Measurements from ENCODE around the gene PARVG.

The PARVG gene

GRCh38 chr22:44207981-44208317 lies 27.2 kb downstream of the PARVG start:
- Histone ChIP-seq H3K27me3 (ENCODE audit: control insufficient read depth in 1 of 2, insufficient read depth in 2 of 2, low read length in 2 of 2) (no peaks in the 10 kb centered on the region), H3K27ac (ENCODE audit: low read depth, low read length) (no peak overlapping the region), H3K36me3 (ENCODE audit: control insufficient read depth in 1 of 2, insufficient read depth in 2 of 2, low read length in 2 of 2) (no peaks in the 10 kb centered on the region), H3K4me1 (ENCODE audit: control insufficient read depth in 1 of 2, insufficient read depth in 2 of 2, low read length in 2 of 2) (peaks cover 0 to 3% of the 10 kb centered on the region in 2 donors), H3K4me3 (ENCODE audit: low read depth in 1 of 2, low read length in 2 of 2) (no peak overlapping the region), H3K9ac (ENCODE audit: low read depth in 1 of 2, low read length in 2 of 2) (no peak overlapping the region), H3K9me3 (ENCODE audit: control insufficient read depth in 1 of 2, low read length in 2 of 2) (peaks cover 0 to 6% of the 10 kb centered on the region in 2 donors)

GRCh38 chr22:44209343-44209742 lies 28.6 kb downstream of the PARVG start:
- no peak overlapping the region for H3K9ac ChIP-seq (ENCODE audit: low read depth in 1 of 2, low read length in 2 of 2)
- no peaks in the 10 kb centered on the region for H3K36me3 ChIP-seq (ENCODE audit: control insufficient read depth in 1 of 2, insufficient read depth in 2 of 2, low read length in 2 of 2)
- peaks cover 0 to 3% of the 10 kb centered on the region in 2 donors for H3K4me1 ChIP-seq (ENCODE audit: control insufficient read depth in 1 of 2, insufficient read depth in 2 of 2, low read length in 2 of 2)
- no peak overlapping the region for H3K4me3 ChIP-seq (ENCODE audit: low read depth in 1 of 2, low read length in 2 of 2)
- H3K27me3 ChIP-seq (ENCODE audit: control insufficient read depth in 1 of 2, insufficient read depth in 2 of 2, low read length in 2 of 2) = no peaks in the 10 kb centered on the region
- peaks cover 0 to 6% of the 10 kb centered on the region in 2 donors for H3K9me3 ChIP-seq (ENCODE audit: control insufficient read depth in 1 of 2, low read length in 2 of 2)
- H3K27ac ChIP-seq (ENCODE audit: low read depth, low read length) = no peak overlapping the region

- Histone ChIP-seq H3K36me3 (ENCODE audit: control insufficient read depth in 1 of 2, insufficient read depth in 2 of 2, low read length in 2 of 2) (no peaks in the 10 kb centered on the region), H3K9me3 (ENCODE audit: control insufficient read depth in 1 of 2, low read length in 2 of 2) (peaks cover 0 to 6% of the 10 kb centered on the region in 2 donors), H3K27me3 (ENCODE audit: control insufficient read depth in 1 of 2, insufficient read depth in 2 of 2, low read length in 2 of 2) (no peaks in the 10 kb centered on the region), H3K4me1 (ENCODE audit: control insufficient read depth in 1 of 2, insufficient read depth in 2 of 2, low read length in 2 of 2) (peaks cover 0 to 3% of the 10 kb centered on the region in 2 donors), H3K27ac (ENCODE audit: low read depth, low read length) (no peak overlapping the region), H3K9ac (ENCODE audit: low read depth in 1 of 2, low read length in 2 of 2) (no peak overlapping the region), H3K4me3 (ENCODE audit: low read depth in 1 of 2, low read length in 2 of 2) (no peak overlapping the region)
Observed at GRCh38 chr22:44210722-44211121, 30.0 kb downstream of the PARVG start.

DNA sequence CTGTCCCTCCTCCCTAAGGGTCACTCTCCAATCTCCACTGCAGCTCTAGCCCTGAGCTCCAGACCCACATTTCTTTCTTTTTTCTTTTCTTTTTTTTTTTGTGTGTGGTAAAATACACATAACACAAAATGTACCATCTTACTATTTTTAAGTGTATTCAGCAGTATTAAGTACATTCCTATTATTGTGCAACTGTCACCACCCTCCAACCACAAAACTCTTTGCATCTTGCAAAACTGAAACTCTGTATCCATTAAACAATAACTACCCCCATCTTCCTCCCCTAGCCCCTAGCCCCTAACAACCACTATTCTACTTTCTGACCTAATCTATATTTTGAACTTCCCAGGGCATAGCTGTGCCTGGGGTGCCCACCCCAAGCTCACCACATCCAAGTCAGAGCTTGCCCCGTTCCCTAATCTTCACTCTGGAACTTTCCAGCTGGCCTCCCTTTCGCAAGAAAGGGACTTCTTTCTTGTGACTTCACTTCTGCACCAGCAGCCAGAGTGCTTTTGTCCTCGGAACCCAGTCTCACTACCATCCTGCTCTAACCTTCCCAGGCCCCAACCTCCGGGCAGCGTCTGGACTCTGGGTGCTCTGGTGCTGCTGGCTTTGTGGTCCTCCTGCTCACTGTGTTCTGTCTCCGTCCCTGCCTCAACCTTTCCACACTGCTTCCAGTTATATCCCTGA lies 30.7 kb downstream of the PARVG start:
- Histone ChIP-seq H3K9me3 (ENCODE audit: control insufficient read depth in 1 of 2, low read length in 2 of 2) (peaks cover 0 to 6% of the 10 kb centered on the region in 2 donors), H3K4me1 (ENCODE audit: control insufficient read depth in 1 of 2, insufficient read depth in 2 of 2, low read length in 2 of 2) (peaks cover 0 to 3% of the 10 kb centered on the region in 2 donors), H3K27me3 (ENCODE audit: control insufficient read depth in 1 of 2, insufficient read depth in 2 of 2, low read length in 2 of 2) (no peaks in the 10 kb centered on the region), H3K36me3 (ENCODE audit: control insufficient read depth in 1 of 2, insufficient read depth in 2 of 2, low read length in 2 of 2) (no peaks in the 10 kb centered on the region), H3K27ac (ENCODE audit: low read depth, low read length) (no peak overlapping the region), H3K9ac (ENCODE audit: low read depth in 1 of 2, low read length in 2 of 2) (no peak overlapping the region), H3K4me3 (ENCODE audit: low read depth in 1 of 2, low read length in 2 of 2) (no peak overlapping the region)

DNA sequence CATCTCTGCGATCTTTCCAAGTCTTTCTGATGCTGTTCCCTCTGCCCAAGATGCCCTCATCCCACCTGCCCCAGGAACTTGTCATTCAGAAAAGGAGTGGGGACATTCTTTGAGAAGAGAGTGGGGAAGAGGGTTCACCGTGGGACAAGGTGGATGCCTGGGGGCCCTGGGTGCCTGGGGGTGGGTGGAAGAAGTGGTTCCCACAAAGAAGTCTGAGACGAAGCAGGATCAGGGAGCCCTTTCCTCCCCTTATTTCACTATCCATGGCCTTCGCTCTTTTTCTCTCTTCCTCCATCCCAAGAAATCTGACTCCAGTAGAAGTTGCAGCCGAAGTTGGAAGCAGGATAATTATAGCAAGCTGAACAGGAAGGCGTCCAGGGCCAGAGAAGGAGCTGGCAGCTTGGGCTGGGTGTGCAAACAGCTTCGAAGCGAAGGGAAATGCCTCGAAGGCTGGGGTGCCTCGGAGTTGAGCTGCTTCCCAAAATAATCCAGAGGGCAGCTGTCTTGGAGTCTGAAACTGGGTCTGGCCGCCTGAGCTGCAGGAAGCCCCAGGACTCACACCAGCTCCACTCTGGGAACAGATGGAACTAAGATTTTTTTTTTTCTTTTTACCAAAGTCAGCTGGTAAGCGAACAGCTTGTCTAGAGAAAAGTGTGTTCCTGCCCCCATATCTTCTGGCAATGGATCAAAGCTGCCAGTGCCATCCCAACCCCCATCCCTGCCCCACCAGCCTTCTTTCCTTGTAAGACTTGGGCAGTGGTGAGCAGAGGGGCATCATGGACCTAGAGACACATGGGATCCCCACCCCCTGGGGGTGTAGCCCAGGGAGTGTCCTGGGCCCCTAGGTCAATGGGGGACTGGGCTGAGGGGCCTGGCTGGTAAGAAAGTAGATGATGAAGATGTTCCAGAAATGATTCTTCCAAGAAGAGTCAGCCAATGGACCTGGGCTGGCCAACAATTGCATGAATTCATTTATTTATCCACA lies 31.5 kb downstream of the PARVG start:
- no peak overlapping the region for H3K27ac ChIP-seq (ENCODE audit: low read depth, low read length)

DNA sequence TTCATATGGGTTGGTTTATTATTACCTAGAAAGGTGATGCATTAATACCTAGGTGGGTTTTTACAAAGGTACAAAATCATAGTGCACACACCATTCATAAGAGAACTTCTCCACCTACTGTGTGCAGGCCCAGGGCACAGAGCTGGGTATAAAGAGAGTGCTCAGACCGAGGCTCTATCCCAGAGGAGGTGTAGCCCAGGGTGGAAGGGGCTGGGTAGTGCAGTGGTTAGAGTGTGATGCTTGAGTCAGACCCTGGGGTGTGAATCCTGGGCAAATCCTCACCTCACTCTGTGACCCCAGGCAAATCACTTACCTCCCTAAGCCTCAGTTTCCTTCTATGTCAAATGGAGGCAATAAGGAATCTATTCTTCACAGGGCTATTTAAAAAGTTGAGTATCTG lies 32.2 kb downstream of the PARVG start:
- peaks cover 0 to 3% of the 10 kb centered on the region in 2 donors for H3K4me1 ChIP-seq (ENCODE audit: control insufficient read depth in 1 of 2, insufficient read depth in 2 of 2, low read length in 2 of 2)
- H3K36me3 ChIP-seq (ENCODE audit: control insufficient read depth in 1 of 2, insufficient read depth in 2 of 2, low read length in 2 of 2) = no peaks in the 10 kb centered on the region
- H3K9me3 ChIP-seq (ENCODE audit: control insufficient read depth in 1 of 2, low read length in 2 of 2) = peaks cover 0 to 6% of the 10 kb centered on the region in 2 donors
- H3K27me3 ChIP-seq (ENCODE audit: control insufficient read depth in 1 of 2, insufficient read depth in 2 of 2, low read length in 2 of 2) = no peaks in the 10 kb centered on the region
- H3K4me3 ChIP-seq (ENCODE audit: low read depth in 1 of 2, low read length in 2 of 2) = no peak overlapping the region
- H3K27ac ChIP-seq (ENCODE audit: low read depth, low read length) = no peak overlapping the region
- no peak overlapping the region for H3K9ac ChIP-seq (ENCODE audit: low read depth in 1 of 2, low read length in 2 of 2)

More for the DNA sequence above, 31.5 kb downstream of the PARVG start:
- no peaks in the 10 kb centered on the region for H3K36me3 ChIP-seq (ENCODE audit: control insufficient read depth in 1 of 2, insufficient read depth in 2 of 2, low read length in 2 of 2)
- peaks cover 0 to 6% of the 10 kb centered on the region in 2 donors for H3K9me3 ChIP-seq (ENCODE audit: control insufficient read depth in 1 of 2, low read length in 2 of 2)
- peaks cover 0 to 3% of the 10 kb centered on the region in 2 donors for H3K4me1 ChIP-seq (ENCODE audit: control insufficient read depth in 1 of 2, insufficient read depth in 2 of 2, low read length in 2 of 2)
- no peak overlapping the region for H3K4me3 ChIP-seq (ENCODE audit: low read depth in 1 of 2, low read length in 2 of 2)
- H3K9ac ChIP-seq (ENCODE audit: low read depth in 1 of 2, low read length in 2 of 2) = no peak overlapping the region
- H3K27me3 ChIP-seq (ENCODE audit: control insufficient read depth in 1 of 2, insufficient read depth in 2 of 2, low read length in 2 of 2) = no peaks in the 10 kb centered on the region

- H3K27ac ChIP-seq (ENCODE audit: low read depth, low read length) = no peak overlapping the region
- H3K4me1 ChIP-seq (ENCODE audit: control insufficient read depth in 1 of 2, insufficient read depth in 2 of 2, low read length in 2 of 2) = peaks cover 0 to 3% of the 10 kb centered on the region in 2 donors
- peaks cover 0 to 6% of the 10 kb centered on the region in 2 donors for H3K9me3 ChIP-seq (ENCODE audit: control insufficient read depth in 1 of 2, low read length in 2 of 2)
- H3K27me3 ChIP-seq (ENCODE audit: control insufficient read depth in 1 of 2, insufficient read depth in 2 of 2, low read length in 2 of 2) = no peaks in the 10 kb centered on the region
- no peaks in the 10 kb centered on the region for H3K36me3 ChIP-seq (ENCODE audit: control insufficient read depth in 1 of 2, insufficient read depth in 2 of 2, low read length in 2 of 2)
- H3K4me3 ChIP-seq (ENCODE audit: low read depth in 1 of 2, low read length in 2 of 2) = no peak overlapping the region
- no peak overlapping the region for H3K9ac ChIP-seq (ENCODE audit: low read depth in 1 of 2, low read length in 2 of 2)
Observed at GRCh38 chr22:44213489-44214043, 32.8 kb downstream of the PARVG start.

DNA sequence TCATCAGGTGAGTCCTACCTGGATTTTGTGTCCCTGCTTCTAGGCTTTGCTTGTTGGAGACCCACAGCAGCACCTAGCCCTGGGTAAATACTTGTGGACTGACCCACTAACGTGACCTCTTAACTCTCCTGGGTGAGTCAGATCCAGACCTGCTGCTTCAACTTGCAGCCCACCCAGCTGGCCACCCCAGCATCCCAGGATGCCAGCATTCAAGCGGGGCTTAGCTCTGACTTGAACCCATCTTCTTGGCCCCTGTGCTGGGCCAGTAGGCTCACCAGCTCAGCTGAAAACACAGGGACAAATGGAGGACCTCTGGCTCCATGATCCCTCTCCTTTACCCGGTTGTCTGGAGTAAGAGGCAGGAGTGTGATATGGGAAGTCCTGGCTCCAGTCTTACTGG lies 33.5 kb downstream of the PARVG start:
- H3K4me3 ChIP-seq (ENCODE audit: low read depth in 1 of 2, low read length in 2 of 2) = no peak overlapping the region
- no peaks in the 10 kb centered on the region for H3K36me3 ChIP-seq (ENCODE audit: control insufficient read depth in 1 of 2, insufficient read depth in 2 of 2, low read length in 2 of 2)
- no peaks in the 10 kb centered on the region for H3K27me3 ChIP-seq (ENCODE audit: control insufficient read depth in 1 of 2, insufficient read depth in 2 of 2, low read length in 2 of 2)
- H3K9ac ChIP-seq (ENCODE audit: low read depth in 1 of 2, low read length in 2 of 2) = no peak overlapping the region
- H3K9me3 ChIP-seq (ENCODE audit: control insufficient read depth in 1 of 2, low read length in 2 of 2) = peaks cover 0 to 5% of the 10 kb centered on the region in 2 donors
- H3K4me1 ChIP-seq (ENCODE audit: control insufficient read depth in 1 of 2, insufficient read depth in 2 of 2, low read length in 2 of 2) = peaks cover 0 to 3% of the 10 kb centered on the region in 2 donors
- H3K27ac ChIP-seq (ENCODE audit: low read depth, low read length) = no peak overlapping the region

DNA sequence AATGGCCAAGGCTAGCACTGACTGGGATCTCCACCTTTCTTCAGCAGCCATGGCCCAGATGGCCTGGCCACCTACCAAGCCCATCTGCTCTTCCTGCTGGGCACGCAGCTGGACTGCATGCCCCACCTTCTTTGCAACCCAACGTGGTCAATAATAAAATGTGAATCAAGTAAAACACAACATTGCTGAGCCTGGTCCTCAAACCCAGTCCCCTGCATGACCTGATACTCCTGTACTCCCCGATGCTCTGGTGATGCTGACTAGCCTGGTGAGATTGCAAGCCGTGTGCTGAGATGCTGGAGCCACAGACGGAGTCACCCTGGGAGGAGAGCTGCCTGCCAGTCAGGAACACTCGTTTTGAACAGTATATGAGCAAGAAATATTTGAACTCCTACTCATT lies 34.0 kb downstream of the PARVG start:
- Histone ChIP-seq H3K9me3 (ENCODE audit: control insufficient read depth in 1 of 2, low read length in 2 of 2) (no peaks in the 10 kb centered on the region), H3K4me1 (ENCODE audit: control insufficient read depth in 1 of 2, insufficient read depth in 2 of 2, low read length in 2 of 2) (peaks cover 0 to 3% of the 10 kb centered on the region in 2 donors), H3K27me3 (ENCODE audit: control insufficient read depth in 1 of 2, insufficient read depth in 2 of 2, low read length in 2 of 2) (no peaks in the 10 kb centered on the region), H3K27ac (ENCODE audit: low read depth, low read length) (no peak overlapping the region), H3K36me3 (ENCODE audit: control insufficient read depth in 1 of 2, insufficient read depth in 2 of 2, low read length in 2 of 2) (no peaks in the 10 kb centered on the region), H3K9ac (ENCODE audit: low read depth in 1 of 2, low read length in 2 of 2) (no peak overlapping the region), H3K4me3 (ENCODE audit: low read depth in 1 of 2, low read length in 2 of 2) (no peak overlapping the region)

- Histone ChIP-seq H3K4me1 (ENCODE audit: control insufficient read depth in 1 of 2, insufficient read depth in 2 of 2, low read length in 2 of 2) (peaks cover 0 to 3% of the 10 kb centered on the region in 2 donors), H3K27ac (ENCODE audit: low read depth, low read length) (no peak overlapping the region), H3K27me3 (ENCODE audit: control insufficient read depth in 1 of 2, insufficient read depth in 2 of 2, low read length in 2 of 2) (no peaks in the 10 kb centered on the region), H3K36me3 (ENCODE audit: control insufficient read depth in 1 of 2, insufficient read depth in 2 of 2, low read length in 2 of 2) (no peaks in the 10 kb centered on the region), H3K9me3 (ENCODE audit: control insufficient read depth in 1 of 2, low read length in 2 of 2) (no peaks in the 10 kb centered on the region), H3K4me3 (ENCODE audit: low read depth in 1 of 2, low read length in 2 of 2) (no peak overlapping the region), H3K9ac (ENCODE audit: low read depth in 1 of 2, low read length in 2 of 2) (no peak overlapping the region)
Observed at GRCh38 chr22:44215287-44215686, 34.6 kb downstream of the PARVG start.

All from duodenal mucosa (tissue), 2 donors.